C4-2B (cell line): ENCODE results near the gene CIAPIN1.
A peak's percentile ranks its signal among the peaks of the same experiment; 100 is the strongest.

Source experiments
- H3K27ac ChIP-seq: fragments of 450-650 bp; 2 replicates; pipeline ENCODE4 v1.5.1; 2017
- ZFX ChIP-seq: fragments of 450-650 bp; IDR thresholded peaks from 2 replicates; pipeline ENCODE4 v1.6.1; 2017
- TF ChIP-seq, protein P1 (sequence below): fragments of 450-650 bp; conservative IDR thresholded peaks from 2 replicates; pipeline ENCODE4 v1.5.1; 2017; ENCODE audit warnings: mild to moderate bottlenecking

The CIAPIN1 gene

GRCh38 chr16:57391708-57392107 is 55.5 kb downstream of the CIAPIN1 start:
- peak overlapping the region; percentile 52; the same call in 1 of the 2 replicates for H3K27ac ChIP-seq
- TF ChIP-seq, protein P1, sequence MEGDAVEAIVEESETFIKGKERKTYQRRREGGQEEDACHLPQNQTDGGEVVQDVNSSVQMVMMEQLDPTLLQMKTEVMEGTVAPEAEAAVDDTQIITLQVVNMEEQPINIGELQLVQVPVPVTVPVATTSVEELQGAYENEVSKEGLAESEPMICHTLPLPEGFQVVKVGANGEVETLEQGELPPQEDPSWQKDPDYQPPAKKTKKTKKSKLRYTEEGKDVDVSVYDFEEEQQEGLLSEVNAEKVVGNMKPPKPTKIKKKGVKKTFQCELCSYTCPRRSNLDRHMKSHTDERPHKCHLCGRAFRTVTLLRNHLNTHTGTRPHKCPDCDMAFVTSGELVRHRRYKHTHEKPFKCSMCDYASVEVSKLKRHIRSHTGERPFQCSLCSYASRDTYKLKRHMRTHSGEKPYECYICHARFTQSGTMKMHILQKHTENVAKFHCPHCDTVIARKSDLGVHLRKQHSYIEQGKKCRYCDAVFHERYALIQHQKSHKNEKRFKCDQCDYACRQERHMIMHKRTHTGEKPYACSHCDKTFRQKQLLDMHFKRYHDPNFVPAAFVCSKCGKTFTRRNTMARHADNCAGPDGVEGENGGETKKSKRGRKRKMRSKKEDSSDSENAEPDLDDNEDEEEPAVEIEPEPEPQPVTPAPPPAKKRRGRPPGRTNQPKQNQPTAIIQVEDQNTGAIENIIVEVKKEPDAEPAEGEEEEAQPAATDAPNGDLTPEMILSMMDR = no peak
- no peak for TF ChIP-seq ZFX

DNA sequence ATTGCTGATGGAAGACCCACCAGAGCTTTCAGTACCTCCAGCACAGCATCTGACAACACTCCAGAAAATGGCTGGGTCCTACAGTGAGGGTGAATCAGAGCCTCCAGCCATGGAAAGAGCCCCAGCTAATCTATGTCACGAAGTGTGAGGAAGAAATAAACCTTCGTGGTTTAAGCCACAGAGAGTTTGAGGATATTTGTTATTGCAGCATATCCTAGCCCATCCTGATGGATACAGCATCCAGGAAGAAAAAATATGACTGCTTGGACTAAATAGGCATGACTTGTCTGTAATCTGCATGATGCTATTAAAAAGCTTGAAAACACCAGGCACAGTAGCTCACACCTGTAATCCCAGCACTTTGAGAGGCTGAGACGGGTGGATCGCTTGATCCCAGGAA is 55.9 kb downstream of the CIAPIN1 start:
- TF ChIP-seq, protein P1 = no peak
- no peak for TF ChIP-seq ZFX
- H3K27ac ChIP-seq = no peak overlapping the region

DNA sequence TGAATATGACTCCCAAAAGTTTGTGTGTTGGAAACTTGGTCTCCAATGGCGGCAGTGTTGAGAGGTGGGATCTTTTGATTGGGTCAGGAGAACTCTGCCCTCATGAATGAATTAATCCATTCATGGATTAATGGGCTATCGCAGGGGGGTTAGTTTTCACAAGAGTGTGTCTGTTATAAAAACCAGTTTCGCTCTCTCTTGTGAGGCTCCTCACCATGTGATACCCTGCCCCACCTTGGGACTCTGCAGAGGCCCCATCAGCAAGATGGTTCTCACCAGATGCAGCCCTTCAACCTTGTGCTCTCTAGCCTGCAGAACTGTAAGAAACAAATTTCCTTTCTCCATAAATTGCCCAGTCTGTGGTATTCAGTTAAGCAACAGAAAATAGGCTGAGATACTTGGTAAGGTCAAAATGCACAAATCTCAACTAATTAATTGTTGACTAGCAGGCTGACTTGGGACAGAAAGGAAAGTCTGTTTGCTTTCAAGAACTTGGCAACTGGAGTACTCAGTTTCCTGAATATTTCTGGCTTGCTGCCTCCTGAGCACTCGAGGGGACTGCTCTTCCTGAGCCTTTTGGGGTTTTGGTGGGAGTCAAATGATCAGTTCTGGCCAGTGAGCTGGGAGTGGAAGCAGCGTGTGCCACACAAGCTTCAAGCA is 56.4 kb downstream of the CIAPIN1 start:
- H3K27ac ChIP-seq = no peak overlapping the region
- TF ChIP-seq ZFX = no peak
- TF ChIP-seq, protein P1 = no peak

- no peak overlapping the region for H3K27ac ChIP-seq
- TF ChIP-seq, protein P1 = no peak
- TF ChIP-seq ZFX = no peak
These were observed 58.1 kb downstream of the CIAPIN1 start for GRCh38 chr16:57389087-57389468.

DNA sequence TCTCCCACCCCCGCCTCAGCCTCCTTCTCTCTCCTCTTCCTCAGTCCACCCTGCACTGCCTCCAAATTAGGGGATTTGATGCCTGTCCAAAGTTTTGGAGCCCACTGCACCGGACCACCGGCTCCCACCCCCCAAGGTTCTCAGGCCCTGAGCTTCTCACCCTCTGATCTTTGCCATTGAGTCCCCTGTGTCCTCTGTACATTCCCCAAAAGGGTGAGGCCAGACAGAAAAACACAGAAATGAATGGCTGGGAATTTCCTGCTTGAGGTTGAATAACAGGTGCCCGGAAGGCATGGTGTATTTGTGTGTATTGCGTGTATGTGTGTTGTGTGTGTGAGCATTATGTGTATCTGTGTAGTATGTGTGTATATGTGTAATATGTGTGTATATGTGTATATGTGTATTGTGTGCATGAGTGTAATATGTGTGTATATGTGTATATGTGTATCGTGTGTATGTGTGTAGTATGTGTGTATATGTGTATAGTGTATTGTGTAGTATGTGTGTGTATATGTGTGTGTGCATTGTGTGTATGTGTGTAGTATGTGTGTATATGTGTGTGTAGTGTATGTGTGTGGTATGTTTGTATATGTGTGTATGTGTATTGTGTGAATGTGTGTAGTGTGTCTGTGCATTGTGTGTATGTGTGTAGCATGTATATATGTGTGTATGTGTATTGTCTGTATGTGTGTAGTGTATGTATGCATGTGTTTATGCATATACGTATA is 58.7 kb downstream of the CIAPIN1 start:
- no peak for TF ChIP-seq ZFX
- TF ChIP-seq, protein P1 = no peak
- no peak overlapping the region for H3K27ac ChIP-seq

- TF ChIP-seq, protein P1 = no peak
- TF ChIP-seq ZFX = no peak
- no peak overlapping the region for H3K27ac ChIP-seq
These were observed 59.4 kb downstream of the CIAPIN1 start for GRCh38 chr16:57387598-57388354.
